Stimulated activated naive CD4-positive, alpha-beta T cell (primary cell): Measurements from ENCODE around the gene RGS6.
"Not testable (repeated sequence)": the region's sequence is repeated elsewhere in the genome, so short reads cannot be mapped to it uniquely, and the experiment has no call there.

Source experiments
- DNase-seq, 6 experiments: peaks; one replicate each; lab custom pipeline; 2025; lab: John Stamatoyannopoulos, UW

RGS6 gene

DNA sequence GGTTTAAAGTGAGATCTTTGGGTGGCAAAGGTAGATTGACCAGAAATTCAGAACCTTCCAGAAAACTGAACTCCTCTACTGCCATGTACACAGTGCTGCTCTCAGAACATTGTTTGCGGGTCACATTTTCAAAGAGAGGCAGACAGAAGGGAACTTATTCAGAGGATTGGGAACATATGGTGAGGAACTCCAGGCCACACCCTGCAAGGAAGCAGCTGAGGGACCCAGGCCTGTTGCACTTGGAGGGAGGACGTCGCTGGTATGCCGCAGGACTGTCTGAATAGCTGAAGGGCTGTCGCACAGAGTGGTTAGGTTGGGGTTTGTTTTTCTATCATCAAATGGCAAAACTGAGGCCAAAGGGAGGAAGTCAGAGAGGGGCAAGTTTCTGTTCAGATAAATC lies 520.5 kb downstream of the RGS6 start:
- DNase-seq: no peak

DNA sequence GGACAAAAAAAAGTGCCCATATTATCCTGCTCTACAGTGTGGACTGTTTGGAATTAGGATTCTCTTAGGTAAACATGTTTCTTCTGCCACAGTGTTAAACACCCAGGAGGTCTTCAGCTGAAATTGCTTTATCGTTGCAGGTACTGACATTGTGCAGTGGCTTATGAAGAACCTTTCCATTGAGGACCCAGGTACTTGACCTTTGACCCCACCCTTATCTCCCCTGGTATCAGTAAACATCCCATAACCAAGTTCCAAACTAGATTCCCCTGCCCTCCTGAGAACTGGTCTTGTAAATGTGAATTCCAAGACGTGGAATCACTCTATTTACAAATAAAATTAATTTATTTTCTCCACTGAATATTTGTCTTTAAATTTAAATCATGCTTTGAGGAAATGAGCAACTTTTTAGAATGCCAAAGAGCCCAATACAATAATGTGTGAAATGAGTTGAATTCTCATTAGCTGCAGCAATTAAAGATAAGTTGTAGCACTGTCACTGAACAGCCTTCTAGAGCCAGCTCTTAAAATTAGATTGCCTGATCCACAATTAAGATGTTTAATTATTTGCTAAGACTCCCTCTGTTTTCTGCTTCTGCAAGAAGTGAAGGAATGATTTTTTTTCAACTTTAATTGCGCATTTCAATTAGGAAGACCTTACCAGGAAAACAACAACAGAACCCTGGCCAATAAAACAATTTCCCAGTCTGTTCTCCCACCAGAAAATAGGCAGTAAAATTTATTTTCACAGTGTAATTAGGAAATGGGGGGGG lies 522.3 kb downstream of the RGS6 start:
- no peak for DNase-seq

DNA sequence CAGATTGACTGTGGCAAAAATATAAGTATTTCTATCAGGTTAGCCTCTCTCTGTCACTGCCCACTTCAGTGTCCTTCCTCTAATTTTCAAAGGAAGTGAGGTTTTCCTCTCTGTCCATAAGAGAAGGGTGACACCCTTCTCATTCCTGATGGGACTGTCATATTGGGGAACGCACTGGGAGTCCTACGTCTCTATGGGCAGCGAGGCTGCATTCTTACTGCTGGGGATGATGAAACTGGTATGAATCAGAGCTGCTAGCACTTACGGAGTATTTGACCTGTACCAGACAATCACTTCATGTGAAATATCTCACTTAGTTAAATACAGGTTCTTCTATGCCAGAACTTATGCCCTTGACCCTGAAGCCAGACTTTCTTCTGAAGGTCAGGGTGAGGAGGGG lies 525.4 kb downstream of the RGS6 start:
- no peak for DNase-seq

DNA sequence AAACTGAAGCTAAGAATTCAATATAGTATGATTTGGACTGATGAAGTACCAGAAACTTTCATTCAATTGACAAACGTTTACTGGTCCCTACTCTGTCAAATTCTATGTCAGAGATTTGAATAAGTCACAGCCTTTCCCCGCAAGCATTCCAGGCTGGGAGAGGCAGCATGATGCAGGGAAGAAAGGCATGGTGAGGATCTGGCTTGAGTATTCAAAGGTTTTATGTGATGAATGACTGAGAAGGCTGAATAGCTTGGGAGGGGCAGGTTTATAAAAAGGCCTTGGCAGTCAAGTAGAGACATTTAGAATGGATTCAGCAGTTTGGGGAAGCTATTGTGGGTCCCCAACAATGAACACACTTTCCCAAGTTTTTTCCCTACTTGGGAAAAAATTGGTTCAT lies 529.8 kb downstream of the RGS6 start:
- no peak for DNase-seq

DNA sequence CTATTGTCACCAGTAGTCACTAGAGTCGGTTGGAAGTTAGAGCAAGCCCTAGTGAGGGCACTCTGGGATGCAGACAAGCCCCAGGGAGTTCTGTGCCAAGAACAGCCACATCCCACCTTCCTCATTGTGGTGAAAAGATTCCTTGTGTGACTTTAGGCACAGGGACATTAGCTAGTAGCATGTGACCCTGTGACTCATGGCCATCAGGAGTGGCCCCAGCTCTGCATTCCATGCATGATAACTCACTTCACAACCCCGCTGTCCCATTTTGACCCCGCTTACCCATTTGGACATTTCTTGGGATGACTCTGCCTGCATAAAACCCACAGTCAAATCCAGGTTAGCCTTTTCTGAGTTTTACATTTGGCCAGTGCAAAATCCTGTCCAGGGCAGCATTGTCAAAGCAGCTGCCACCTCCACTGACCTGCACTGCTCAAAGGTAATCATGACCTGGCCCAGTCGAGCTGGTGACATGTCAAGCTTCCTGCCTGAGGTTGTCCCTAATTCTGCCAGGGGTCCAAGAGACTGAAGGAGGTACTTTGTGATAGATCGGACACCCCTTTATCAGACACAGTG lies 531.1 kb downstream of the RGS6 start:
- DNase-seq: no peak

DNA sequence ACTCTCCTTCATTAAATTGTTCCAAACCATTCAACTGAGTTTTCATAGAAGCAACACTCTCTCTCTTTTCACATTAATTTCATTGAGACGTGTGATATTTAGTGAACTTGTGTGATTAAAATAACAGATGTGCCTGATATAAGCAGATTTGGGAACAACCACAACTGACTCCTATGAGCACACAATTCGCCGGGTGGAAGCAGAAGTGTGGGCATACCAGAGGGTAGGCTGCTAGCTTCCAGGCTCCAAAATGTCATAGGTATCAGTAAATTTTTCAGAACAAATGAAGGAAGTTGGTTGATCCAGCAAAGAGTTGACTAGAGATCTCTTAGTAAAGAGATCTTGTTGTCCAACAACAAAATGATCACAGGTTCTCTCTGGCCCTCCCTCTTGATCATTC lies 532.0 kb downstream of the RGS6 start:
- no peak for DNase-seq

DNA sequence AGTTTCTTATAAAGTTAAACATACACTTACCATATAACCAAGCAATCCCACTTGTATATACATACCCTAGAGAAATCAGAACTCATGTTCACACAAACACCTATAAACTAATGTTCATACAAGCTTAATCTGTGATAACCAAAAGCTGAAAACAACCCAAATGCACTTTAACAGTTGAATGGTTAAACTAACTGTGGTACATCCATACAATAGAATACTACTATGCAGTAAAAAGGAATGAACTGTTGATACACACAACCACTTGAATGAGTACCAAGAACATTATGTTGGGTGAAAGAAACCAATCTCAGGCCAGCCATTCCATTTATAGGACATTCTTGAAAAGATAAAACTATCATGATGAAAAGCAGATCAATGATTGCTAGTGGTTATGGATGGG lies 534.1 kb downstream of the RGS6 start:
- no peak for DNase-seq

DNA sequence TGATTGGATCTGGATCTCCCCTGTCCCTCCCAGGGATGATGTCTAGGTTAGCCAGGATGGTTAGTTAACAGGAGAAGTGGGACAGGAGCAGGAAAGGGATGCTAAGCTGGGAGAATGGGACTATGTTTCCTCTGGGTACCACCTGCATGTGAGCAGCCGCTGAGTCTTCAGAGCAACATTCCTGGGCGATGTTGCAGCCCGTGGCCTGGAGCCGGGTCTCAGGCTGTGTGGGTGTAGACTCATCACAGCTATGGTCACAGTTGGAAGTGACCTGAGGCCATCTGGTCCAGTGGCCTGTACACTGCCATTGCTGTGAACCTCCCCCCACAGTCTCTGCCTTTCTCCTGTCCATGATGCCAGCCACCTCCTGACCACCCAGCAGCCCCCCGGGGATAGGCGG lies 539.1 kb downstream of the RGS6 start:
- no peak for DNase-seq

DNA sequence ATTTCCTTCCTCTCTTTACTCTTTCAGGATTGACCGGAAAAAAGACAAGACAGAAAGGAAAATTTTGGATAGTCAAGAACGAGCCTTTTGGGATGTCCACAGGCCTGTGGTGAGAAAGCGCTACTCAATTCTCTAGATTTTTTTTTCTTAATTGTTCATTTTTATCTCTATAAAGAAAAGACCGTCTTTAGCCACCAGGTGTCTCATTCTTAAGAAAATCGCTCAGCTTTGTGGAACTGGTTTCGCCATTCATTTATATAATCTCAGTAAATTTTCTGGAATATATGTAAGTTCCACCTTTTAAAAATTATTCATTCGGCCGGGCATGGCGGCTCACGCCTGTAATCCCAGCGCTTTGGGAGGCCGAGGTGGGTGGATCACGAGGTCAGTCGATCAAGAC lies 540.6 kb downstream of the RGS6 start:
- no peak for DNase-seq

DNA sequence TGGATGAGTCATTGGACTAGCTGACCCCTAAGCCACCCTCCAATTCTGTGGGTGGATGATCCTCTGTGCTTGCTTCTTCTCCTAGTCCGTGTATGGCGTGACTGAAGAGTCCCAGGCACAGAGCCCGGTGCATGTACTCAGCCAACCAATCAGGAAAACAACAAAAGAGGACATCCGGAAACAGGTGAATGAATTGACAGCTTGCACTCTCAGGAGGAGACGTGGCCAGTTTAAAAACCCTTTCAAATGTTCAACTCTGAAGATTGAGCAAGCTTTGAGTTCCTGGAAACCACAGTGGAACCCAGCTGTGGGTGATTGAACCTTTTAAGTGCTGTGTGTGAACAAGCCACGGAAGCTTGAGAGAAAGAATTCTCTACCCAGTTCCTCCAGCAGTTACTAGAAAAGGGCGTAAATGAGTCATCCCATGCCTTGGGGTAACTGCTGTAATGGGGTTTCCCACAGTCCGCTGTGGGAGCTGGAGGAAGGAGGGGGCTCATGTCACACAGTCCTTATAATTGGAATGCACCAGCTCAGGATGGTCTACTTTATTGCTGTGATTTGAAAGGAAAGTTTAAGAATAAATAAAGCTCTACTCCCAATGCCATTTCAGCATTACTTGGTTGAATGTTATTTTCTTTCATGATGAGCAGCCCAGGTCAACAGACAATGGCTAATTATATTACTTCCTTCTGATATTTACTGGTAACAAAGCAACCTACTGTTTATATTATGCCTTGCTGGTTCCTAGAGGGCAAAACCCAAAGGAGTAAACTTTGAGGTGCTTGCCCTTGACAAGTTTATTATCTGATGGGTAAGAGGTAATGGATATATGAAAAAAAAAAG lies 544.6 kb downstream of the RGS6 start:
- peak in 3 of 6 experiments; percentile 5 to 26 (median 16) for DNase-seq

DNA sequence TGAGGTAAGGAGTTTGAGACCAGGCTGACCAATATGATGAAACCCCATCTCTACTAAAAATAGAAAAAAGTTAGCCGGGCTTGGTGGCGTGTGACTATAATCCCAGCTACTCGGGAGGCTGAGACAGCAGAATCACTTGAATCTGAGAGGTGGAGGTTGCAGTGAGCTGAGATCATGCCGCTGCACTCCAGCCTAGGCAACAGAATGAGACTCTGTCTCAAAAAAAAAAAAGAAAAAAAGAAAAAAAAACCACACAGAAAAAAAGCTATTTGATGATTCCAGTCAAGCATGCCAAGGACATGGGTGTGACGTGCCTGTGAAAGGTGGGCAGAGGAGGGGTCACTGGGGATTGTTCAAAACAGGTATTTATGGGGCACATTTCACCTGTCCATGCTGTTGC lies 545.3 kb downstream of the RGS6 start:
- not testable (repeated sequence) for DNase-seq

DNA sequence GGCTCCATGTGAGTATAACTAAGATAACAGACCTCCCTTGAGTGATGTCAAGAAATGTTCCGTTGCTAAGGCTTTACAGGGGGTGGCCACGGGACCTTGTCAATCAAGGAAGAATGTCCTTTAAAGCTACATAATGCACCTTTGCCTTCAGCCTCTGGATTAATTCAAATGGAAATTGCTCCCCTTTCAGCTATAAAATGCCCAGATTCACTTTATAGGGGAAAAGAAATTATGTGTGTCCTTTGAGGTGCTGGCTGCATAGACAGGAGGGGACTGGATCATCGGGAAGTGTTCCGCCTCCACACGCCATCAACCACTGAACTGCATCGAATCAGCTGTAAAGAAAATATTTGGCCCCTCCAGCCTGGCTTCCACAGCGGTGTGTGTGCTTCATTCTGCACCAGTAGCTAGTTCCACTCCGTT lies 546.3 kb downstream of the RGS6 start:
- no peak for DNase-seq

DNA sequence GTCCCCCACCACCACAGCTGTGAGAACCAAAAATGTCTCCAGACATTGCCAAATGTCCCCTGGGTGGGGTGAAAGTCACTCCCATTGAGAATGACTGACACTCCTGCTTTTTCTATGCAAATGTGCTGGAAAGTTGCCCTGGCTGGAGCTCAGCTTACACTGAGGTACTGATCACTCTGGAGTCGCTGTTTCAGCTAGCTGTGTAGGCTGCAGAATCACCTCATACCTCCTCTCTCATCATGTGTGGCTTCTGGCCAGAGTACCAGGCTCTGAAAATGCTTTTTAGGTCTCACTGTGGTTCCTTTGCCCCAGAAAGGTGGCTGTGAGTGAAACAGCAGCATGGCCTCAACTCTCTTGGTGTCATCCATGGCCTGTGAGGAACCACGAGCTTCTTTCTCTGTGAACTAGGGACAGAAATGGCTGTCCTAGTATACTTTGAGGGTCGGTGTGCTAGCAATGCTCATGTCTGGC lies 547.3 kb downstream of the RGS6 start:
- no peak for DNase-seq

DNA sequence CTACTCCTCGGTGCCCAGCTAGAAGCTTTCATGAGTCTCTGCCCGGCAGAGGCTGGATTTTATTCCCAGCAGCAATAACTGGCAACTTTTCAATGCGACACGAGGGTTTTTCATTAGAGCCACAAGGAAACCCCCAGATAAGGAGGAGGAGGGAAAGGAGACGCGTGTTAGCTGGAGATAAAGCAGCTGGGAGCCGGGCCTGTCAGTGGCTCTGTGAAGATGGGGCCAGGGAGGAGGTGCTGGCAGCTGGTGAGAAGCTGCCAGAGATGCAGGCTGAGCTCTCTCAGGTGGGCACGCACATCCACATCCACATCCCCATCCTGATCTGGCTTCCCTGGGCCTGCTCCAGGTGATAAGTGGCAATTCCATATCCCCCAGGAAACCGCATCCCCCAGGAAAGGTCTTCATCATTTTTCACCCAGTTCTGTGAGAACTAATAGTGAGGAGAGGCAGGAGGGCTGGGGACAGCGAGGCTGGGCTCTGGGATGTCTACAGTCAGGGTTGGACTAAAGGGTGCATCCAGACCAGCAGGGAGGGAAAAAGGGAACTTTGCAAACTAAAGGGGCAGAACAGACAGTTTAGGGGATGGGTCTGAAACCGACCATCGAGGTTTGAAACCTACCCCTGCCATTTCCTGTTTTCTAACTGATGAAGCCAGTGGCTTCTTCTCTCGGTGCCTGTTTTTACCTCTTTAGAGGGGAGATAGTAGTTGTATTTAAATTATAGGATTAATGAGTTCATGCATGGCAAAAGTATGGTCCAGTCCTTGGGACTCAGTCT lies 548.4 kb downstream of the RGS6 start:
- DNase-seq: no peak

DNA sequence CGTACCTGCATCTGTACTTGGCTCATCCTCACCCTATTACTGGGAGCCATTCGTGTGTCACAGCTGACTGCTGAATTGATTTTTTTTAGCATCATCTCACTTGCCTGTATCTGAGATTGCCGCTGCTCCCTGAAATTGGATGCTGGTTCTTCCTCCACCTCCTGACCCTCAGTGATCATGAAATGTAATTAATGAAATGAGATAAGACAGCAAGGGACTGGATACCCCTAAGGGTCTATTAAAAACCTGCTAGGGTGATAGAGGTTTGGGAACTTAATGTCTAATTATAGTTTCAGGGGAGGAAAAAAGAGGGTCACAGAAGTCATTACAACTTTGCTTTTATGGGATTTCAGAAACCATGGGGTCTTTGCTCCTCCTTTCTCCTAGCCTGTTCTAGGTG lies 551.1 kb downstream of the RGS6 start:
- DNase-seq: no peak

DNA sequence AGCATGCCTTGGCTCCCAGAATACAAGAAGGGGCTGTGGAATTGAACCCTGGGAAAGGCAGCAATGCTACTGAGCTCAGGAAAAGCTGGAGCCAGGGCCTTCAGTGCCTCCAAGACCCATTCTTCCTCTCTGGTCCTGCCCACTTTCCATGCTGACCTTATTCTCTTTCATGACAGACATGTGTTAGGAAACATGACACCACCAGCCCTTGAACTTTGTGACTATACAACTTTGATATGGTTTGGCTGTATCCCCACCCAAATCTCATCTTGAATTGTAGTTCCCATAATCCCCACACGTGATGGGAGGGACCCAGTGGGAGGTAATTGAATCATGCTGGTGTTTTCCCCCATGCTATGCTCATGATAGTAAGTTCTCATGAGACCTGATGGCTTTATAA lies 553.5 kb downstream of the RGS6 start:
- no peak for DNase-seq

DNA sequence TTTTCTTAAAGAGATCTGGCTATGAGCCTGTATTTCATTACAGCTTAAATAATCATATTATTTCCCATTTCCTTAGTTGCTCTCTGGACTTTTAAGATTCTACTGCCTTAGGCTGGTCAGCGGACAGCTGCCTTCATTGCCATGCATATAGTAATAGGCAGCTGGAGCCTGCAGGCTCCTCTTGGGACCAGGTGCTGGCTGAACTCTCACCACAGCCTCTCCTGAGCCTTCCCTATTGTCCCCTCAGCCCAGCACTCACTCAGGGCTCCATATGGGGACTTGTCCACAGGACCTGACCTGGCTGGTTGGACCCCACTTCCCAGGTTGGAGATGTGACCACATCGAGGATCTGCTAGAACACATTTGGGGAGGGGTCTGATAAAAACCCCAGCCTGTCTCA lies 556.3 kb downstream of the RGS6 start:
- DNase-seq: no peak

DNA sequence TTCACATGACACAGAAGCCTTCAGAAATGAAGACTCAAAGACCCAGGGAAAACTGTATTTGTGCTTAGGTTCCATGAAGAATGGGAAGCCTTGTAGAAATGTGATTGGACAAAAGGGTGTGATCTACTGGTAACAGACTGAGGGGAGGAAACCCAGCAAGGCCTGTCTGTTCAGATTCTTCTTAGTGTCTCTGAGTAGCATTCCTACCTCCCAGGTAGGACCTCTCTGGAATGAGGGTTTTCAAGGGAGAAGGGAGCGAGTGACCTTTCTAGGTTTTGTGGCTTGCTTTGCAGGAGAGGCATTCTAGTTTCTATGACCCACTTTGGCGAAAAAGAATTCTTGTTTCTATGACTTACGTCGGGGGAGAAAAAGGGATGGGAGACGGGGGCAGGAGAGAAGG lies 560.0 kb downstream of the RGS6 start:
- DNase-seq: no peak

DNA sequence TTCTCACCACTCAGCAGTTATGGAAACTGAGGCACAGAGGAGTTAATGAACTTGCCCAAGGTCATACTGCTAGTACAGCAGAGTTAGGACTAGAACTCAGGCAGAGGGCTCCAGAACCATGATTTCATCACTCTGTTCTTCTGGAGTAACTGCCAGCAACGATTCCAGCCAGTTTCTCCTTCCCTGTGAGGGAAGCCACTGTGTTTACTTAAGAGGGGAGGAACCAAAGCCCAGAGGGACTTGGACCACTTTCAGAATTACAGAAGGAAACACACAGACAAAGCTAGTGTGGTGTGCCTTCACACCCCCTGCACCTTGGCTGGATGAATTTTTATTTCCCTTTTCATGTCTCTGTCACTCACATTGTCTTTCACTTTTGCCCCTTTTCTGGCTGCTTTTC lies 563.4 kb downstream of the RGS6 start:
- no peak for DNase-seq

DNA sequence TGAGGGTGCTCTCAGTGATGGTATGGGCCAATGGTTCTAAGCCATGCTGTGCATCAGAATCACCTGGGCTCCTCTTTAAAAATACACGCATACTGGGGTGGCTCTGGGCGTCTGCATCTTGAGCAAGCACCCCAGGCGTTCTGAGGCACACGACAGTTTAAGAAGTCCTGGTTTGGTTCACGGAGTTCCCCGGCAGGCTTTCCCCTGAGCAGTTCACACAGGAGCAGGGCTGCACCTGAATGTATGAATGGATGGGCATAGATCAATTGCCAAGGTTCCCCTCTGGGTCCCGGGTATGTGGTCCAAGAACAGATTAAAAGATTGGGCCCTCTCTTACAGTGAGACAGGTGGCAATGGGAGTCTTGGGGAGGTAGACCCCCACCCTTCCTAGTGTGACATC lies 566.4 kb downstream of the RGS6 start:
- DNase-seq: no peak

DNA sequence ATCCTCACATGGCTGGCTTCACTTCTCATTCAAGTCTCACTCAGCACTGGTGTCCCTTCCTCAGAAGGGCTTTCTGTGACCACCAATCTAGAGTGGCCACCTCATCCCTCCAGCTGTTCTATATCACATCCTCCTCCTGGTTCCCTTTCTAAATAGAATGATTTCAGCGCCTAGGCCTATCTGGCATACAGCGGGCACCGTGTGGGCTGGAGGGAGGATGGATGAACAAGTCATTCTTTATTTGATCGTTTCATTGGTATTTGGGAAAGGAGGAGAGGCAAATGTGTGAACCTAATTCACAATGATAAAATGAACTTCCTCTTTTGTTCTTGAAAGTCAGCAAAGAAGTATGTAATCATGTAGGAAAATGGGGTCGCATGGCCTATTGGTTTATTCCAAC lies 567.5 kb downstream of the RGS6 start:
- DNase-seq: no peak

DNA sequence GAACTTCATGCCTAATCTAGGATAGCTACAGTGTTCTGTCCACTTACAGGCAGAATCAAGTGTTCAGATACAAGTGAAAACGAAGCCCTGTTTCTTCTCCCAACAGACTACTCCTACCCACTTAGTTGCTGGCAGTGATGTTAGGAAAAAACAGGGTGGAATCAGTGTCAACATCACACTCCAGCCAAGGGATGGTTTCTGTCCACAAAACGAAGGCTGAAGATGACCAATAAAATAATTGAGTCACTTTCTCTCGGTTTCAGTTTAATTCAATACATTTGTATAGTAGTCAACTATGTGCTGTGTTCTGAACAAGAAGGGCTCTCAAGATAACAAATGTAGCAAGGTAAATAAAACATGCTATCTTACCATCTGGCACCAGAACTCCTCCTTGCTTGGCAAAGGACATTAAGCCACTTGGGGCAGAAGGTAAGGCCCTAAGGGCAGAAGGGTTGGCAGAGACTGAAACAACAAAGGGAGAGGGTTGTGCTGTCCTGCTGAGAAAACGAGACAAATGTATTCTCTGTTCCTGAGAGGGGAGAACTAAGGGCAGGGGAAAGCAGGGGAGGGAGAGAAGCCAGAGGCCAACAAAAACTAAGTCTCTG lies 568.1 kb downstream of the RGS6 start:
- DNase-seq: no peak
